Measurements from ENCODE around the gene CYP4A22.

DNA sequence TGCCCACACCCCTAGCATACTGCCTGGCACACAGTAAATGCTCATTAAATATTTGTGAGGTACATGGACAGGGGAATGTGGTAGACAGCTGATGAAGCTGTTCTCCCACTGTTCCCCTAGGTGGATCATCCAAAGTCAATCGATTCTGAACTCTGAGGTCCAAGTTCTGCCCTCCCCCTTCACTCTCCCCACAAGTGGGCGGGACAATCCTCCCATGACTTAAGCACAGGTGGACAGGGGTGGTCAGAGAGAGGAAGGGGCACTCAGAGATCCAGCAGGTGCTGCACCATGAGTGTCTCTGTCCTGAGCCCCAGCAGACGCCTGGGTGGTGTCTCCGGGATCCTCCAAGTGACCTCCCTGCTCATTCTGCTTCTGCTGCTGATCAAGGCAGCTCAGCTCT lies at the start of gene CYP4A22:
- TF ChIP-seq POLR2AphosphoS5 (IDR thresholded peaks at IDR 0.05; ENCODE audit: low read depth, low read length) (no peak), SIN3A (IDR thresholded peaks at IDR 0.05; ENCODE audit: borderline replicate concordance, insufficient read depth, low read length) (no peak)

All from PFSK-1 (cell line).